Ureter (tissue), 1 donor: ENCODE data around the gene BTD. TPM values are rescaled to one million over a fixed set of nuclear protein-coding genes. Genes with fewer than 3 reads are reported as not detected.

Experiments used
- DNase-seq: peaks from one replicate; pipeline ENCODE4 v3.0.0-alpha.2; 2020; ENCODE audit warnings: low spot score
- total RNA-seq: library from RNA; stranded (reverse); gene quantifications from one replicate; pipeline ENCODE4 v1.2.4, GENCODE V29; 2023
- donor health status: DM: yes; HTN: yes; CAD: no.

The BTD gene
- total RNA-seq, 1 donor from 2014 or later: 20.8 TPM

- DNase-seq: no peak
Measured at GRCh38 chr3:15636028-15636709, 34.6 kb downstream of the BTD start.

GRCh38 chr3:15637131-15637951 is 35.8 kb downstream of the BTD start:
- DNase-seq: no peak

GRCh38 chr3:15638193-15638890 is 36.8 kb downstream of the BTD start:
- DNase-seq: no peak

GRCh38 chr3:15638891-15639262 is 37.3 kb downstream of the BTD start:
- no peak for DNase-seq

- DNase-seq: no peak
Measured at GRCh38 chr3:15645246-15645645, 43.7 kb downstream of the BTD start.

GRCh38 chr3:15645740-15646501 is 44.4 kb downstream of the BTD start:
- no peak for DNase-seq

GRCh38 chr3:15646851-15647511 is 45.4 kb downstream of the BTD start:
- DNase-seq: no peak

- no peak for DNase-seq
Measured at GRCh38 chr3:15647611-15648167, 46.1 kb downstream of the BTD start.

- no peak for DNase-seq
Measured at GRCh38 chr3:15649341-15649740, 47.8 kb downstream of the BTD start.

- no peak for DNase-seq
Measured at GRCh38 chr3:15649858-15650257, 48.3 kb downstream of the BTD start.

GRCh38 chr3:15651396-15651795 is 49.9 kb downstream of the BTD start:
- DNase-seq: no peak

- DNase-seq: no peak
Measured at GRCh38 chr3:15653321-15653720, 51.8 kb downstream of the BTD start.

GRCh38 chr3:15654127-15654526 is 52.6 kb downstream of the BTD start:
- no peak for DNase-seq

GRCh38 chr3:15654891-15655290 is 53.3 kb downstream of the BTD start:
- DNase-seq: no peak

GRCh38 chr3:15656342-15656741 is 54.8 kb downstream of the BTD start:
- no peak for DNase-seq

GRCh38 chr3:15657016-15657415 is 55.5 kb downstream of the BTD start:
- DNase-seq: no peak

- DNase-seq: no peak
Measured at GRCh38 chr3:15659254-15659975, 57.9 kb downstream of the BTD start.

GRCh38 chr3:15660055-15660935 is 58.8 kb downstream of the BTD start:
- no peak for DNase-seq

- DNase-seq: no peak
Measured at GRCh38 chr3:15664144-15664543, 62.6 kb downstream of the BTD start.
